GM12801 (cell line): Measurements from ENCODE around the gene TBC1D14.

Experiments used
- CTCF ChIP-seq: IDR thresholded peaks from one replicate; pipeline ENCODE4 v1.5.1; 2011; ENCODE audit warnings: control low read depth; ENCODE audit not compliant: insufficient read length; ENCODE audit errors: extremely low read depth

TBC1D14 gene

GRCh38 chr4:6989331-6989923, 79.8 kb downstream of the TBC1D14 start:
- no peak for TF ChIP-seq CTCF

- no peak for TF ChIP-seq CTCF
Observed at GRCh38 chr4:6990661-6991060, 81.0 kb downstream of the TBC1D14 start.

GRCh38 chr4:6991249-6991648, 81.6 kb downstream of the TBC1D14 start:
- TF ChIP-seq CTCF, result no peak

- no peak for TF ChIP-seq CTCF
Observed at GRCh38 chr4:6991771-6992557, 82.3 kb downstream of the TBC1D14 start.

GRCh38 chr4:6992728-6993677, 83.4 kb downstream of the TBC1D14 start:
- no peak for TF ChIP-seq CTCF

GRCh38 chr4:6996481-6996880, 86.9 kb downstream of the TBC1D14 start:
- no peak for TF ChIP-seq CTCF
